Gastrocnemius medialis (tissue), 4 donors: ENCODE measurements around the gene ASIC2.

Source experiments
- CTCF ChIP-seq, 5 experiments: fragments of 450-650 bp in 3 of 5; fragments of 200-600 bp in 2 of 5; sonication (generic) in 2 of 5; IDR thresholded peaks in 4 of 5; conservative IDR thresholded peaks in 1 of 5; 1 replicate in 4 of 5; 2 replicates in 1 of 5; pipeline ENCODE4 v1.5.1; 2016 to 2019; ENCODE audit warnings: antibody characterized with exemption in 5 of 5, mild to moderate bottlenecking in 3 of 5, moderate library complexity in 3 of 5
- POLR2A ChIP-seq, 2 donors: fragments of 450-650 bp; IDR thresholded peaks; one replicate each; pipeline ENCODE4 v1.6.1; 2017; ENCODE audit warnings: antibody characterized with exemption in 2 of 2, mild to moderate bottlenecking in 2 of 2, moderate library complexity in 2 of 2

- no peak for TF ChIP-seq CTCF (IDR thresholded peaks at IDR 0.05 in 4 of 5, conservative IDR thresholded peaks at IDR 0.05 in 1 of 5)
- no peak for TF ChIP-seq POLR2A (IDR thresholded peaks at IDR 0.05)
Measured at GRCh38 chr17:33267271-33267790, 25.8 kb downstream of the ASIC2 start.
